Stomach (tissue), 9 donors: ENCODE measurements around the gene SLC35G6. TPM values are rescaled to one million over a fixed set of nuclear protein-coding genes. Genes with fewer than 3 reads are reported as not detected.

Experiments used
- DNase-seq, 2 donors: peaks; one replicate each; pipeline versions ENCODE4 v3.0.0 to v3.0.0-alpha.2; 2013 to 2019
- H3K27ac ChIP-seq, 5 donors: fragments of 200-600 bp in 4 of 5; sonication (generic) in 4 of 5; one replicate each; pipeline ENCODE4 v1.5.1; 2013 to 2019; ENCODE audit warnings: mild to moderate bottlenecking in 1 of 5, moderate library complexity in 1 of 5
- H3K27me3 ChIP-seq, 3 donors: fragments of 200-600 bp; sonication (generic); one replicate each; pipeline ENCODE4 v1.5.1; 2017 to 2019; ENCODE audit warnings: mixed run types in 1 of 3
- H3K36me3 ChIP-seq, 4 donors: fragments of 200-600 bp; sonication (generic); 1 replicate in 3 of 4; 2 replicates in 1 of 4; pipeline ENCODE4 v1.5.1; 2016 to 2019
- H3K4me1 ChIP-seq, 4 donors: fragments of 200-600 bp; sonication (generic); one replicate each; pipeline ENCODE4 v1.5.1; 2016 to 2019
- H3K4me3 ChIP-seq, 4 donors: fragments of 200-600 bp; sonication (generic) in 3 of 4; one replicate each; pipeline ENCODE4 v1.5.1; 2016 to 2019; ENCODE audit warnings: mild to moderate bottlenecking in 1 of 4
- H3K9me3 ChIP-seq, 4 donors: fragments of 200-600 bp; sonication (generic); one replicate each; pipeline ENCODE4 v1.5.1; 2016 to 2019
- CTCF ChIP-seq, 7 experiments: fragments of 450-650 bp in 4 of 7; fragments of 200-600 bp in 3 of 7; sonication (generic) in 3 of 7; IDR thresholded peaks; one replicate each; pipeline ENCODE4 v1.5.1; 2016 to 2019; ENCODE audit warnings: antibody characterized with exemption in 7 of 7, control low read depth in 2 of 7, mild to moderate bottlenecking in 1 of 7
- EP300 ChIP-seq: sonication (generic); formaldehyde crosslinking; IDR thresholded peaks from one replicate; pipeline ENCODE4 v1.6.1; 2017; ENCODE audit warnings: antibody characterized with exemption
- POLR2A ChIP-seq, 4 donors: fragments of 450-650 bp; IDR thresholded peaks; one replicate each; pipeline ENCODE4 v1.6.1; 2016; ENCODE audit warnings: antibody characterized with exemption in 4 of 4, control low read depth in 2 of 4, mild to moderate bottlenecking in 1 of 4, moderate library complexity in 1 of 4
- POLR2AphosphoS5 ChIP-seq, 3 donors: sonication (generic); formaldehyde crosslinking; IDR thresholded peaks; one replicate each; pipeline ENCODE4 v1.6.1; 2016; ENCODE audit warnings: antibody characterized with exemption in 3 of 3
- WGBS, 5 donors: extraction: QIAGEN DNeasy Blood & Tissue Kit in 3 of 5; methylation state at CpG; one replicate each; pipeline versions ENCODE4 v1.1.5 to v1.1.7; 2013 to 2018; 5-methylcytosine and 5-hydroxymethylcytosine counted together
- intact Hi-C: fragments of 100-400 bp; cut with DNase I; formaldehyde crosslinking; loops from one replicate; pipeline ENCODE4 v1.15.1; 2023; ENCODE audit warnings: low total_unique reads
- polyA plus RNA-seq, 3 donors: library from polyadenylated mRNA; stranded (reverse); fragments of 200-250 nt; gene quantifications; one replicate each; pipeline ENCODE4 v1.2.3, GENCODE V29; 2013
- total RNA-seq, 5 donors: library from RNA; depleted of rRNA; stranded (reverse); fragments of >200 nt; gene quantifications; one replicate each; pipeline versions ENCODE4 v1.1.0 to v1.2.3, GENCODE V29; 2014 to 2016
- donor health status: healthy with polysubstance abuse.
- donor health status: Bipolar disorder and iron deficiency.
- donor health status: healthy.

SLC35G6 gene
- total and polyA plus RNA-seq, 8 donors = not detected

- H3K27ac ChIP-seq = no peak overlapping the region
- no peaks in the 10 kb centered on the region for H3K27me3 ChIP-seq
- no peaks in the 10 kb centered on the region for H3K9me3 ChIP-seq
- 90 to 95% (median 92%) methylated on average over 28 to 44 of the region's 44 CpGs for WGBS, 5 donors
- no peak for DNase-seq
- intact Hi-C loops = no loop called here
- no peak overlapping the region for H3K4me3 ChIP-seq
- H3K4me1 ChIP-seq = peaks cover 7 to 23% (median 20%) of the 10 kb centered on the region in 4 donors
- TF ChIP-seq POLR2AphosphoS5 (IDR thresholded peaks at IDR 0.05) (no peak), CTCF (IDR thresholded peaks at IDR 0.05) (no peak), POLR2A (IDR thresholded peaks at IDR 0.05) (no peak), EP300 (no peak)
- peaks cover 20 to 63% (median 54%) of the 10 kb centered on the region in 4 donors for H3K36me3 ChIP-seq
Observed at GRCh38 chr17:7462474-7463371, 18.5 kb upstream of the SLC35G6 start.

GRCh38 chr17:7463372-7463846 is 17.8 kb upstream of the SLC35G6 start:
- no peaks in the 10 kb centered on the region for H3K9me3 ChIP-seq
- no peak for TF ChIP-seq POLR2AphosphoS5 (IDR thresholded peaks at IDR 0.05)
- TF ChIP-seq CTCF (IDR thresholded peaks at IDR 0.05) = no peak
- no peak for TF ChIP-seq POLR2A (IDR thresholded peaks at IDR 0.05)
- H3K27me3 ChIP-seq = no peaks in the 10 kb centered on the region
- H3K27ac ChIP-seq = no peak overlapping the region
- H3K36me3 ChIP-seq = peaks cover 20 to 63% (median 55%) of the 10 kb centered on the region in 4 donors
- H3K4me1 ChIP-seq = peaks cover 7 to 30% (median 24%) of the 10 kb centered on the region in 4 donors
- 82 to 90% (median 87%) methylated on average over 11 to 14 of the region's 14 CpGs for WGBS, 5 donors
- no peak overlapping the region for H3K4me3 ChIP-seq
- no peak for DNase-seq
- intact Hi-C loops = no loop called here

- peaks cover 20 to 63% (median 55%) of the 10 kb centered on the region in 4 donors for H3K36me3 ChIP-seq
- peaks cover 7 to 36% (median 27%) of the 10 kb centered on the region in 4 donors for H3K4me1 ChIP-seq
- DNase-seq = no peak
- no peak overlapping the region for H3K4me3 ChIP-seq
- no peaks in the 10 kb centered on the region for H3K27me3 ChIP-seq
- intact Hi-C loops = no loop called here
- no peak overlapping the region for H3K27ac ChIP-seq
- 87 to 98% (median 92%) methylated on average over 7 to 9 of the region's 9 CpGs for WGBS, 5 donors
- no peaks in the 10 kb centered on the region for H3K9me3 ChIP-seq
- no peak for TF ChIP-seq CTCF (IDR thresholded peaks at IDR 0.05)
- TF ChIP-seq POLR2AphosphoS5 (IDR thresholded peaks at IDR 0.05) = no peak
- no peak for TF ChIP-seq POLR2A (IDR thresholded peaks at IDR 0.05)
- TF ChIP-seq EP300 = no peak
Observed at GRCh38 chr17:7464081-7464480, 17.2 kb upstream of the SLC35G6 start.

GRCh38 chr17:7465597-7466275 is 15.5 kb upstream of the SLC35G6 start:
- Histone ChIP-seq H3K27ac (peak overlapping the region in 4 of 5 donors; percentile 38 to 70 (median 62)), H3K4me1 (peaks cover 18 to 53% (median 35%) of the 10 kb centered on the region in 4 donors), H3K4me3 (no peak overlapping the region), H3K36me3 (peaks cover 20 to 63% (median 55%) of the 10 kb centered on the region in 4 donors), H3K27me3 (no peaks in the 10 kb centered on the region), H3K9me3 (no peaks in the 10 kb centered on the region)
- TF ChIP-seq POLR2AphosphoS5 (IDR thresholded peaks at IDR 0.05) = no peak
- no peak for DNase-seq
- intact Hi-C loops = no loop called here
- WGBS, 5 donors = 83 to 92% (median 90%) methylated on average over 26 to 33 of the region's 33 CpGs
